ENCODE measurements around the gene GCSH. TPM values are rescaled to one million over a fixed set of nuclear protein-coding genes. Genes with fewer than 3 reads are reported as not detected.
"Not testable (repeated sequence)": the region's sequence is repeated elsewhere in the genome, so short reads cannot be mapped to it uniquely, and the experiment has no call there.

The GCSH gene
- total RNA-seq, 1 experiment from 2014 or later: 51.7 TPM

- H2AFZ ChIP-seq: no peak overlapping the region
- no TSS peak for BruUV-seq (replicated peaks)
- CTCF ChIA-PET: no interaction called here
- H3K4me3 ChIP-seq: no peak overlapping the region
- POLR2A ChIA-PET (ENCODE audit: unreplicated experiment): no interaction called here
- no peaks in the 10 kb centered on the region for H3K9me3 ChIP-seq (ENCODE audit: insufficient read depth, low read depth)
- DNase-seq: no peak
- no peaks in the 10 kb centered on the region for H3K9me2 ChIP-seq (ENCODE audit: insufficient read depth)
- H4K20me1 ChIP-seq (ENCODE audit: insufficient read depth): no peaks in the 10 kb centered on the region
- intact Hi-C loops (cut with micrococcal nuclease; ENCODE audit: unreplicated experiment): no loop called here
- no peaks in the 10 kb centered on the region for H3K36me3 ChIP-seq (ENCODE audit: low read depth)
- no peak for TF ChIP-seq CTCF (conservative IDR thresholded peaks at IDR 0.05)
- no peak for TF ChIP-seq EZH2 (IDR thresholded peaks at IDR 0.05; ENCODE audit: low read depth)
- no peaks in the 10 kb centered on the region for H3K27me3 ChIP-seq (ENCODE audit: insufficient read depth, low read depth)
- H3K79me2 ChIP-seq (ENCODE audit: low read depth): no peaks in the 10 kb centered on the region
- no peaks in the 10 kb centered on the region for H3K4me1 ChIP-seq (replicated peaks; ENCODE audit: insufficient read depth)
- H3K27ac ChIP-seq: no peak overlapping the region
- no peaks in the 10 kb centered on the region for H3F3A ChIP-seq (ENCODE audit: insufficient read depth, low read depth)
- no peak overlapping the region for H3K4me2 ChIP-seq
Observed at GRCh38 chr16:81117436-81117835, 21.2 kb upstream of the GCSH start.

- POLR2A ChIA-PET (ENCODE audit: unreplicated experiment): interaction anchor here (0.5 kb wide), 1 partner anchor 11 kb away, joined by 4 read pairs; no protein-coding TSS in a partner anchor
Observed at GRCh38 chr16:81116285-81116684, 20.1 kb upstream of the GCSH start.

GRCh38 chr16:81112453-81112852 lies 16.3 kb upstream of the GCSH start:
- no peaks in the 10 kb centered on the region for H3K4me1 ChIP-seq (replicated peaks; ENCODE audit: insufficient read depth)
- H3K36me3 ChIP-seq (ENCODE audit: low read depth): no peaks in the 10 kb centered on the region
- intact Hi-C loops (cut with micrococcal nuclease; ENCODE audit: unreplicated experiment): no loop called here
- H2AFZ ChIP-seq: no peak overlapping the region
- ChIA-PET POLR2A (ENCODE audit: unreplicated experiment) (no interaction called here), CTCF (no interaction called here)
- H3K79me2 ChIP-seq (ENCODE audit: low read depth): no peaks in the 10 kb centered on the region
- H4K20me1 ChIP-seq (ENCODE audit: insufficient read depth): no peaks in the 10 kb centered on the region
- H3K27ac ChIP-seq: no peak overlapping the region
- H3K27me3 ChIP-seq (ENCODE audit: insufficient read depth, low read depth): no peaks in the 10 kb centered on the region
- H3K9me3 ChIP-seq (ENCODE audit: insufficient read depth, low read depth): no peaks in the 10 kb centered on the region
- DNase-seq: no peak
- no peaks in the 10 kb centered on the region for H3F3A ChIP-seq (ENCODE audit: insufficient read depth, low read depth)
- no peak for TF ChIP-seq EZH2 (IDR thresholded peaks at IDR 0.05; ENCODE audit: low read depth)
- TF ChIP-seq CTCF (conservative IDR thresholded peaks at IDR 0.05): no peak
- no peak overlapping the region for H3K4me3 ChIP-seq
- no peaks in the 10 kb centered on the region for H3K9me2 ChIP-seq (ENCODE audit: insufficient read depth)
- no peak overlapping the region for H3K4me2 ChIP-seq
- no TSS peak for BruUV-seq (replicated peaks)

More at GRCh38 chr16:81116285-81116684, 20.1 kb upstream of the GCSH start:
- Histone ChIP-seq H3K4me1 (replicated peaks; ENCODE audit: insufficient read depth) (no peaks in the 10 kb centered on the region), H3K27ac (no peak overlapping the region), H3K79me2 (ENCODE audit: low read depth) (no peaks in the 10 kb centered on the region), H2AFZ (no peak overlapping the region), H3K36me3 (ENCODE audit: low read depth) (no peaks in the 10 kb centered on the region), H3K9me2 (ENCODE audit: insufficient read depth) (no peaks in the 10 kb centered on the region), H3K9me3 (ENCODE audit: insufficient read depth, low read depth) (no peaks in the 10 kb centered on the region), H3K27me3 (ENCODE audit: insufficient read depth, low read depth) (no peaks in the 10 kb centered on the region), H3F3A (ENCODE audit: insufficient read depth, low read depth) (no peaks in the 10 kb centered on the region), H3K4me2 (no peak overlapping the region), H4K20me1 (ENCODE audit: insufficient read depth) (no peaks in the 10 kb centered on the region), H3K4me3 (no peak overlapping the region)
- no peak for TF ChIP-seq EZH2 (IDR thresholded peaks at IDR 0.05; ENCODE audit: low read depth)
- TF ChIP-seq CTCF (conservative IDR thresholded peaks at IDR 0.05): no peak
- BruUV-seq (replicated peaks): no TSS peak
- intact Hi-C loops (cut with micrococcal nuclease; ENCODE audit: unreplicated experiment): no loop called here
- no peak for DNase-seq
- CTCF ChIA-PET: no interaction called here

- DNase-seq; H3K4me3 ChIP-seq; H2AFZ ChIP-seq; POLR2A ChIA-PET (ENCODE audit: unreplicated experiment); H3K36me3 ChIP-seq (ENCODE audit: low read depth); H3K27me3 ChIP-seq (ENCODE audit: insufficient read depth, low read depth); CTCF ChIA-PET; H3K79me2 ChIP-seq (ENCODE audit: low read depth); H3K27ac ChIP-seq; BruUV-seq (replicated peaks); H3K4me2 ChIP-seq; intact Hi-C loops (cut with micrococcal nuclease; ENCODE audit: unreplicated experiment); H4K20me1 ChIP-seq (ENCODE audit: insufficient read depth); H3K9me2 ChIP-seq (ENCODE audit: insufficient read depth); H3K9me3 ChIP-seq (ENCODE audit: insufficient read depth, low read depth): not testable (repeated sequence)
- Histone ChIP-seq H3F3A (ENCODE audit: insufficient read depth, low read depth) (peaks cover 12% of the 10 kb centered on the region), H3K4me1 (replicated peaks; ENCODE audit: insufficient read depth) (peaks cover 17% of the 10 kb centered on the region)
Observed at GRCh38 chr16:81109274-81109673, 13.1 kb upstream of the GCSH start.
